Mesothelial cell of epicardium (in vitro differentiated cells): ENCODE measurements around the gene TRIM47. TPM values are rescaled to one million over a fixed set of nuclear protein-coding genes. Genes with fewer than 3 reads are reported as not detected.
"Not testable (repeated sequence)": the region's sequence is repeated elsewhere in the genome, so short reads cannot be mapped to it uniquely, and the experiment has no call there.

Experiments used
- DNase-seq, 2 experiments: peaks; one replicate each; pipeline ENCODE4 v3.0.0; 2021; ENCODE audit warnings: low spot score in 2 of 2; ENCODE audit not compliant: unreplicated experiment in 2 of 2
- H3K27ac Mint-ChIP-seq: 2 replicates; pipeline ENCODE4 v1.8.0; 2021; ENCODE audit warnings: mixed read lengths
- H3K27me3 Mint-ChIP-seq: 2 replicates; pipeline ENCODE4 v1.8.0; 2021; ENCODE audit warnings: low read depth, mixed read lengths
- H3K36me3 Mint-ChIP-seq: 2 replicates; pipeline ENCODE4 v1.8.0; 2021; ENCODE audit warnings: mixed read lengths
- H3K4me1 Mint-ChIP-seq: 2 replicates; pipeline ENCODE4 v1.8.0; 2021; ENCODE audit warnings: mixed read lengths
- H3K4me3 Mint-ChIP-seq: 2 replicates; pipeline ENCODE4 v1.8.0; 2021; ENCODE audit warnings: mild to moderate bottlenecking, moderate library complexity, mixed read lengths
- H3K9me3 Mint-ChIP-seq: 2 replicates; pipeline ENCODE4 v1.8.0; 2021; ENCODE audit warnings: mixed read lengths
- total RNA-seq: library from RNA; stranded (reverse); gene quantifications from 3 replicates; pipeline ENCODE4 v1.2.1, GENCODE V29; 2021
- TF ChIP-seq, protein P1 (sequence below): fragments of 200-600 bp; sonication (generic); IDR thresholded peaks from one replicate; pipeline ENCODE4 v1.5.0; 2021; ENCODE audit warnings: antibody characterized with exemption; ENCODE audit not compliant: unreplicated experiment

Gene TRIM47
- total RNA-seq, 1 donor from 2014 or later: 2.9 TPM

DNA sequence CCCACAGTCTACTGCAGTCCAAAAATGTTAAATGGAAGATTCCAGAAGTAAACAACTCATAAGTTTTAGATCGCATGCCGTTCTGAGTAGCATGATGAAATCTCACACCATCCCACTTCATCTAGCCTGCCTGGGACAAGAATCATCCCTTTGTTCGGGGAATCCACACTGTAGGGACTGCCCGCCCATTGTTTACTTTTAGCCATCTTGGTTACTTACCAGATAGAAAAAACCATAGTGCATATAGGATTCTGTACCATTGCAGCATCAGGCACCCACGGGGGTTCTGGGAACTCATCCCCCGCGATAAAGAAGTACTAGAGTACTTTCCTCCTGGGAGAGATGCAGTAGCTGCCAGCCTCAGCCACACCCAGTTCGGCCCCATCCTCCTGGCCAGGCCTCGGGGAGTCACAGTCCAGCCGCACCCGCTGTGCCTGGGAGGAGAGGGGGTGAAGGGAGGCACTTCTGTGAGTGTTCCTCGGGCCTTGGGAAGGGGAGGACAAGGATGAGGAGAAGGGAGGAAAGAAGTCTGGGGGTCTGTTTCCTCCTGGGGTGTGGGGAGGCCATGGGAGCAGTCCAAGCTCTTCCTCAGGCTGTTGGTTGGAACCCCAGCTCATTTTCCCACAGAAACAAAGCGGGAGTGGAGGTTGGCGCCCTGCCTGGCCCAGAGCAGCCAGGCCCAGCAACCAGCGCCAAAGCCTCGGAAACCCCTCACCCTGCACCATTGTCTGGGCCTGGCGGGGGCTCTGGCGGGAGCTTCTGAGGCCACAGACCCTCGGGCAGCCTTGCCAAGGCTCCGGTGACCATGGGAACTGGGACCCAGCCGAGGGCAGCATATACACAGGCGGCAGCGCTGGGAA lies 8.9 kb downstream of the TRIM47 start:
- no peak overlapping the region for H3K27ac Mint-ChIP-seq
- DNase-seq: no peak
- H3K4me1 Mint-ChIP-seq: peaks cover 2% of the 10 kb centered on the region
- TF ChIP-seq, protein P1, sequence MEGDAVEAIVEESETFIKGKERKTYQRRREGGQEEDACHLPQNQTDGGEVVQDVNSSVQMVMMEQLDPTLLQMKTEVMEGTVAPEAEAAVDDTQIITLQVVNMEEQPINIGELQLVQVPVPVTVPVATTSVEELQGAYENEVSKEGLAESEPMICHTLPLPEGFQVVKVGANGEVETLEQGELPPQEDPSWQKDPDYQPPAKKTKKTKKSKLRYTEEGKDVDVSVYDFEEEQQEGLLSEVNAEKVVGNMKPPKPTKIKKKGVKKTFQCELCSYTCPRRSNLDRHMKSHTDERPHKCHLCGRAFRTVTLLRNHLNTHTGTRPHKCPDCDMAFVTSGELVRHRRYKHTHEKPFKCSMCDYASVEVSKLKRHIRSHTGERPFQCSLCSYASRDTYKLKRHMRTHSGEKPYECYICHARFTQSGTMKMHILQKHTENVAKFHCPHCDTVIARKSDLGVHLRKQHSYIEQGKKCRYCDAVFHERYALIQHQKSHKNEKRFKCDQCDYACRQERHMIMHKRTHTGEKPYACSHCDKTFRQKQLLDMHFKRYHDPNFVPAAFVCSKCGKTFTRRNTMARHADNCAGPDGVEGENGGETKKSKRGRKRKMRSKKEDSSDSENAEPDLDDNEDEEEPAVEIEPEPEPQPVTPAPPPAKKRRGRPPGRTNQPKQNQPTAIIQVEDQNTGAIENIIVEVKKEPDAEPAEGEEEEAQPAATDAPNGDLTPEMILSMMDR: no peak
- H3K4me3 Mint-ChIP-seq: no peak overlapping the region
- H3K36me3 Mint-ChIP-seq: no peaks in the 10 kb centered on the region
- H3K9me3 Mint-ChIP-seq: no peaks in the 10 kb centered on the region
- peaks cover 2% of the 10 kb centered on the region for H3K27me3 Mint-ChIP-seq

DNA sequence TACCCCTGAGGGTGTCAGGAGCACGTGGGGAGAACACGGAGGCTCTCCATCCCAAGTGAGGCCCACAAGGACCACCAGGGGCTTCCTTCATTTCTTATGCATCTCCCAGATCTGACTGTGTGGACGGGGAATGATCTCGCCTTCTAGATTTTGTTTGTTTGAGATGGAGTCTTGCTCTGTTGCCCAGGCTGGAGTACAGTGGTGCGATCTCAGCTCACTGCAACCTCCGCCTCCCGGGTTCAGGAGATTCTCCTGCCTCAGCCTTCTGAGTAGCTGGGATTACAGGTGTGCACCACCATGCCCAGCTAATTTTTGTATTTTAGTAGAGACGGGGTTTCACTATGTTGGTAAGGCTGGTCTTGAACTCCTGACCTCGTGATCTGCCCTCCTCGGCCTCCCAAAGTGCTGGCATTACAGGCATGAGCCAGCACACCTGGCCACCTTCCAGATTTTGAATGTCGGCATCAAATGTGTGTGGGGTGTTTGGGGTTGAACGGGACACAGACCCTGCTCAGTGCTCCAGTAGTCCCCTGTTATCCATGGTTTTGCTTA lies 9.6 kb downstream of the TRIM47 start:
- H3K27me3 Mint-ChIP-seq, H3K4me1 Mint-ChIP-seq, H3K27ac Mint-ChIP-seq, DNase-seq, H3K4me3 Mint-ChIP-seq, H3K9me3 Mint-ChIP-seq, H3K36me3 Mint-ChIP-seq: not testable (repeated sequence)

DNA sequence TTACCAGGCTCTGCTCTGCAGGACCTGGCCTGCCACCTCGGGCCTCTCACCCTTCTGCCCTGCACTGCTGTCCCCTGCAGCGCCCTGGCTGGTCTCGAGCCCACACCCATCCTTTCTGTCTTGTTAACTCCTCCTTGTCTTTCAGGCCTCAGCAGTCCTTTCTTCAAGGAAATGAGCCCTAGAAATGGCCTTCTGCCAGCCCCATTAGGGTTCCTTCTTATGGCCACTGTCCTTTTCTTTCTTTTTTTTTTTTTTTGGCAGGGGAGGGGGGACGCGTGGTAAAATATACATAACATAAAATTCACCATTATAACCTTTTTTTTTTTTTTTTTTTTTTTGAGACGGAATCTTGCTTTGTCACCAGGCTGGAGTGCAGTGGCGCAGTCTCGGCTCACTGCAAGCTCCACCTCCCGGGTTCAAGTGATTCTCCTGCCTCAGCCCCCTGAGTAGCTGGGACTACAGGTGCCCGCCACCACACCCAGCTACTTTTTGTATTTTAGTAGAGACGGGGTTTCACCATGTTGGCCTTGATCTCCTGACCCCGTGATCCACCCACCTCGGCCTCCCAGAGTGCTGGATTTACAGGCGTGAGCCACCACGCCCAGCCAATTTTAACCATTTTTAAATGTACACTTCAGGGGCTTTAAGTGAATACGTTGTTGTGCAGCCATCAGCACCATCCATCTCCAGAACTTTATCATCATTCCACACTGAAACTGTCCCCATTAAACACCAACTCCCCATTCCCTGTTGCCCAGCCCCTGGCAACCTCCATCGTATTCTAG lies 12.8 kb downstream of the TRIM47 start:
- not testable (repeated sequence) for H3K9me3 Mint-ChIP-seq, H3K27me3 Mint-ChIP-seq, DNase-seq, H3K27ac Mint-ChIP-seq, H3K36me3 Mint-ChIP-seq, H3K4me1 Mint-ChIP-seq, H3K4me3 Mint-ChIP-seq

DNA sequence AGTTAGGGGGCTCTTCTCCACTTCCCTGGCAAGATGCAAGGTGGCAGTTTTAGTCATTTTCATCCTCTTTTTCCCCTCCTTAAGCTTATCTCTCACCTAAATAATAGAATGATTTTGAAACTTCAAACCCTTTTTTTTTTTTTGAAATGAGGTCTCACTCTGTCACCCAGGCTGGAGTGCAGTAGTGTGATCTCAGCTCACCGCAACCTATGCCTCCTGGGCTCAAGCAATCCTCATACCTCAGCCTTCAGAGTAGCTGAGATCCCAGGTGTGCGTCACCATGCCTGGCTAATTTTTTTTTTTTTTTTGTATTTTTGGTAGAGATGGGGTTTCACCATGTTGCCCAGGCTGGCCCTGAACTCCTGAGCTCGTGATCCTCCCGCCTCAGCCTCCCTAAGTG lies 13.5 kb downstream of the TRIM47 start:
- H3K27me3 Mint-ChIP-seq, DNase-seq, H3K4me1 Mint-ChIP-seq, H3K9me3 Mint-ChIP-seq, H3K4me3 Mint-ChIP-seq, H3K27ac Mint-ChIP-seq, H3K36me3 Mint-ChIP-seq: not testable (repeated sequence)

DNA sequence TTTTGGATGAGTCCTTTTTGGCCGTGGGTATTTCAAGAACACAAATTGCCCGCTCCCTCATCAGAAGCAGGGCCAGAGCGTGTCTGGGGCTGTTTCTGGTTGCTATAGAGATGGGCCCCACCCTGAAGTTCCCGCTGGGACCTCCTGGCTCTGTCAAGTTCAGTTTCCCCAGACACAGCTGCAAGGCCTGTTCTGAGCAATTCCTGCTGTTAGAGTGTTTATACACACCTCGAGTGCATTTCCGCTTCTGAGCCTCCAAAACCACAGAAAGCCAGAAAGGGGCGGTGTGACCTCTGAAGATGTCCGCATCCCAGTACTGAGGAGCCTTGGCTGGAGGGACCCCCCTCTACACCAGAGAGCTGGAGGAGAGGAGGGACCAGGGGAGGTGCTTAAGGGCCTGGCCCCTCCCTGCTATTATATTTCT lies 13.9 kb downstream of the TRIM47 start:
- Mint-ChIP-seq H3K4me1 (peaks cover 2% of the 10 kb centered on the region), H3K27ac (no peak overlapping the region), H3K9me3 (no peaks in the 10 kb centered on the region), H3K36me3 (no peaks in the 10 kb centered on the region), H3K27me3 (no peaks in the 10 kb centered on the region), H3K4me3 (no peak overlapping the region)
- no peak for DNase-seq
- TF ChIP-seq, protein P1: no peak

DNA sequence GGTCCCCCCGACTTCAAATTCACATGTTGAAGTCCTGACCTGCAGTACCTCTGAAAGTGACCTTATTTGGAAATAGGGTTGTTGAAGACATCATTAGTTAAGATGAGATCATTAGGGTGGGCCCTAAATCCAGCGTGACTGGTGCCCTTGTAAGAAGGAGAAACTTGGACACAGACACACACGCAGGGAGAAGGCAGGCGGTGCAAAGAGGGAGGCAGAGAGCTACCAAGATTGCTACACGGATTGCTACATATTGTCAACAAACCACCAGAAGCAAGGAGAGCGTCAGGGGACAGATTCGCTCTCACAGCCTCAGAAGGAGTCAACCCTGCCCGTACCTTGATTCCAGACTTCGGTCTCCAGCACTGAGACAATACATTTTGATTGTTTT lies 16.5 kb downstream of the TRIM47 start:
- no peaks in the 10 kb centered on the region for H3K36me3 Mint-ChIP-seq
- H3K9me3 Mint-ChIP-seq: no peaks in the 10 kb centered on the region
- no peak for DNase-seq
- H3K4me3 Mint-ChIP-seq: no peak overlapping the region
- H3K4me1 Mint-ChIP-seq: peaks cover 2% of the 10 kb centered on the region
- TF ChIP-seq, protein P1: no peak
- H3K27ac Mint-ChIP-seq: no peak overlapping the region
- H3K27me3 Mint-ChIP-seq: no peaks in the 10 kb centered on the region

DNA sequence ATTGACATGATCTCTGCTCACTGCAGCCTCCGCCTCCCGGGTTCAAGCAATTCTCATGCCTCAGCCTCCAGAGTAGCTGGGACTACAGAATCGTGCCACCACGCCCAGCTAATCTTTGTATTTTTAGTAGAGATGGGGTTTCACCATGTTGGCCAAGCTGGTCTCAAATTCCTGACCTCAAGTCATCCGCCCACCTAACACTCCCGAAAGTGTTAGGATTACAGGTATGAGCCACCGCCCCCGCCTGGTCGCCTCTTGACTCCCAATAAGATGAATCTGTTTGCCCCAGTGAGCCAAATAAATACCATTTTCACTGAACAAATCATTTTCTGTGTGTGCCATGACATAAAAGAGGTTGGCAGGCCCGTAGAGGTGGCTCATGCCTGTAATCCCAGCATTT lies 19.0 kb downstream of the TRIM47 start:
- not testable (repeated sequence) for DNase-seq, H3K4me3 Mint-ChIP-seq, H3K27me3 Mint-ChIP-seq, H3K27ac Mint-ChIP-seq, H3K4me1 Mint-ChIP-seq, H3K36me3 Mint-ChIP-seq, H3K9me3 Mint-ChIP-seq
